Head of caudate nucleus (tissue), 42 donors: ENCODE measurements around the gene TM9SF1.

Experiments used
- DNase-seq, 42 donors: peaks; one replicate each; pipeline versions ENCODE4 v3.0.0 to v3.0.0-alpha.2; 2020 to 2021; ENCODE audit warnings: mixed read lengths in 7 of 42
- intact Hi-C: fragments of 100-400 bp; cut with DNase I; formaldehyde crosslinking; loops from one replicate; pipeline ENCODE4 v1.15.0; 2022

TM9SF1 gene, protein sequence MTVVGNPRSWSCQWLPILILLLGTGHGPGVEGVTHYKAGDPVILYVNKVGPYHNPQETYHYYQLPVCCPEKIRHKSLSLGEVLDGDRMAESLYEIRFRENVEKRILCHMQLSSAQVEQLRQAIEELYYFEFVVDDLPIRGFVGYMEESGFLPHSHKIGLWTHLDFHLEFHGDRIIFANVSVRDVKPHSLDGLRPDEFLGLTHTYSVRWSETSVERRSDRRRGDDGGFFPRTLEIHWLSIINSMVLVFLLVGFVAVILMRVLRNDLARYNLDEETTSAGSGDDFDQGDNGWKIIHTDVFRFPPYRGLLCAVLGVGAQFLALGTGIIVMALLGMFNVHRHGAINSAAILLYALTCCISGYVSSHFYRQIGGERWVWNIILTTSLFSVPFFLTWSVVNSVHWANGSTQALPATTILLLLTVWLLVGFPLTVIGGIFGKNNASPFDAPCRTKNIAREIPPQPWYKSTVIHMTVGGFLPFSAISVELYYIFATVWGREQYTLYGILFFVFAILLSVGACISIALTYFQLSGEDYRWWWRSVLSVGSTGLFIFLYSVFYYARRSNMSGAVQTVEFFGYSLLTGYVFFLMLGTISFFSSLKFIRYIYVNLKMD

DNA sequence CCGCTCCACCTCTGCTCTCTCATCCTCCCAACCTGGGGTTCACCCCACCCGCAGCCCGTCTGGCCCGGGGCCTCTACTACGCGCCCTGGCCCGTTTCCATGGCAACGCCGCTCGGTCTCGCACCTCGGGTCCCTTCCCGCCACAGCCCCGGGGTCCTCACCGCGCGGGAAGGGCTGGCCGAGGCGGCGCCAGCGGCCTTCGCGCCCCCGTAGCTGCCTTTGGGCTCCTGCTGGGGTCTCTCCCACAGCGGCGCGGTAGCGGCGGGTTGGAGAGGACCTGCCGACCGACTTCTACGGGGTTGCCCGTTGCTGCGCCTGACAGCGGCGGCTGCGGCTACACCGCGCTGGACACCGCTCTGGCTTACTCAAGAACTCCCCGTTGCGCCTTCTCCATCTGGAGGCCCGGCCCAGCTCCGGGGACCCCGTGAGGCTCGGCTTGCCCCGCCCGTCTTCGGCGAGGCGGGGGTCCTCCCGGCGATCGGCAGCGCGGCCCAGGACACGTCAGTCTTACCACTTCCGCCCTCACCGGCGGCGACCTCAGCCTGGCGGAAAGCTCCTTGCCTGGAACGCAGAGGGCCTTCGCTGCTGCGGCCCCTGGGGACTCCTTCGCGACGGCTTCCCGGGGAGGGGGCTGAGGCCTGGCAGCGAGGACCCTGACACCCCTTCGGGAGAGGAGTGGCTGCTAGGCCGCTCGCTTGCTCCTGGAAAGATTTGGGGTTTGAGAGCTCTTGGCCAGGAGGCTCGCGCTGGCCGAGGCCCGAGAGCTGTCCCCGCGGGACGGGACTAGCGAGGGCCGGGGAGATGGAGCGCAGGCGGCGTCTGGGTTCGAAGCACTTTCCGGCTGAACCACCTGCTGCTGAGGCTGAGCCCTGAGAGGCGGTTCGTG lies at the start of gene TM9SF1:
Gene TM9SF1 (minus strand): TSS at position 256 of the 885 bp plus-strand sequence. CDS start 422 bp downstream, outside the sequence.
- peak; percentile 67 to 93 (median 86) for DNase-seq
- intact Hi-C loops: no loop called here

DNA sequence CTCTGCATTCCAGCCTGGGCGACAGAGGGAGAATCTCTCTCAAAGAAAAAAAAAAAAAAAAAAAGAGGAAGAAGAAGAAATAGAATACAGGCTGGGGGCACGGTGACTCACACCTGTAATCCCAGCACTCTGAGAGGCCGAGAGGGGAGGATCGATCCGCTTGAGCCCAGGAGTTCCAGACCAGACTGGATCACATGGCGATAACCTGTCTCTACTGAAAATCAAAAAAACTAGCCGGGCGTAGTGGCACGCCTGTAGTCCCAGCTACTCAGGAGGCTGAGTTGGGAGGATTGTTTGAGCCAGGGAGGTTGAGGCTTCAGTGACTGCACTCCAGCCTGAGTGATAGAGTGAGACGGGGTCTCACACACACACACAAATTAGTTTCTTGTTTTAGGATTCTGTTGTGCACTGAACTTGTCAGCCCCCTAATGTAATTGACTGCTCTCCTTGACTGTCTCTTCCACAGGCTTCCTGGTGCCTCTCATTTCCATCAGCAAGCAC lies 48.1 kb upstream of the TM9SF1 start:
- intact Hi-C loops: loop anchor here (5.0 kb wide), 2 partner anchors 54 to 199 kb away; partner anchors contain the start of genes DHRS1, NOP9 and SDR39U1
- peak in 5 of 42 donors; percentile 11 to 40 (median 18) for DNase-seq

DNA sequence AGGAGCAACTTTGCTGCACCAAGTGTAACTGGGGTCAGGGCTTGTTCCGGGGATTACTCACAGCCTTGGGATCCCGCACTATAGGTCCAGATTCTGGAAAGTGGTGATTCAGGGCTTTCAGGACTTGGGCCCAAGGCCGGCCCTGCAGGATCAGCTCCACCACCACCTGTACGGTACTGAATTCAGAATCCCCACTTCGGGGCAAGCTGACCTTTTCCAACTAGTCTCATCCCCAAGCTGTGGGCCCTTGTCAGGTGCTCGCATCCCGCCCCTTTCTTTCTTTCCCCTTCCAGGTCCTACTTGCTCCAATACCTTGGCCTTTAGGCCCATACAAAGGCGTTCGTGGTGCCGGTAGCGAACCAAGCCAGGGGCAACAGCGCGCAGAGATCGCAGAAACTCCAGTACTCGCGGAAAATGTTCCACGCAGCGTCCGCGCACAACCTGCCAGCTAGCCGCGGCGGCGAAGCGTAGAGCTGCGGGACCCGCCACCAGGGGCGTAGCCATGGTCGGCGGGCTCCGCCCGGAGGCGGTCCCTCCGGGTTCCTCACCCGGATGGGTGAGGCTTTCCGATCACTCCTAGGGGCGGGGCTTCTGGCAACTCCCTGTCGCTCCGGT lies 46.7 kb upstream of the TM9SF1 start:
- intact Hi-C loops: loop anchor here (5.0 kb wide), 2 partner anchors 55 to 200 kb away; partner anchors contain the start of genes DHRS1, NOP9 and SDR39U1
- DNase-seq: peak in 41 of 42 donors; percentile 81 to 97 (median 93)

DNA sequence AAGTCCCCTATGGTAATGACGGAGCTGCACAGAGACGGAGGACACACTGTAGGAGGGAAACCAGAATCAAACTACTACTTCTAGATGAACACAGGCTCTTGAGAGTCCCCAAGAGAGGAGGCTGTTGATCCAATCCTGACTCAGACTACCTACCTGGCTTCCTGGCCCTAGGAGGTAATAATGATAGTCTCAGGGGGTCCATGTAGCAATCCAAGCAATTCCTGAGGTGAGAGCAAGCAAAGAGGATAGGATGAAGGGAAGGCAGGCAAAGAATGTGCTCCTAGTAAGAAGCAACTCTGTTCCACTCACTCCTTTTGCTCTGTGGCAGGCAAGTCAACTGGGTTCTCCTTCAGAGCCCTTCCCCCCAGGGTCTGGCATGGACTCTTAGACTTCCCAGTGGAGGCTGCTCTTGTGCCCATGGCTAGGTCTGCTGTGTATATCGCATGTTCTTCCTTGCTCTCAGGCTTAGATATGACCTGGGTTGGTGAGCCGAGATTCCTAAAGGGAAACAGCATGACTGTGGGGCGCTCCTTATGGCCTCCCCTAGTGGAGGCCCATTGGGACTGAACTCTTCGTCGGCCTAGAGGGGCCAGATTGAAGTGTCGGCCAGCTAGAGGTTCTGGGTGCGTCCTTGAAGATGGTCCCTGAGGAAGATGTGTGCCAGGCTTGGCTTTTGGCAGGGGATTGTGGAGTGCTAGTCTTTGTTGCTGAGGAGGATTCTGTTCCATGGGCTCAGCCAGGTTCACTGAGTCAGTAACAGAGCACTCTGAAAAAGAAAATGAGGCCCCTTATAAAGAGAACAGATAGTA lies 45.1 kb upstream of the TM9SF1 start:
- DNase-seq: peak in 1 of 42 donors; percentile 5
- intact Hi-C loops: loop anchor here (5.0 kb wide), 2 partner anchors 57 to 202 kb away; partner anchors contain the start of genes DHRS1, NOP9 and SDR39U1

DNA sequence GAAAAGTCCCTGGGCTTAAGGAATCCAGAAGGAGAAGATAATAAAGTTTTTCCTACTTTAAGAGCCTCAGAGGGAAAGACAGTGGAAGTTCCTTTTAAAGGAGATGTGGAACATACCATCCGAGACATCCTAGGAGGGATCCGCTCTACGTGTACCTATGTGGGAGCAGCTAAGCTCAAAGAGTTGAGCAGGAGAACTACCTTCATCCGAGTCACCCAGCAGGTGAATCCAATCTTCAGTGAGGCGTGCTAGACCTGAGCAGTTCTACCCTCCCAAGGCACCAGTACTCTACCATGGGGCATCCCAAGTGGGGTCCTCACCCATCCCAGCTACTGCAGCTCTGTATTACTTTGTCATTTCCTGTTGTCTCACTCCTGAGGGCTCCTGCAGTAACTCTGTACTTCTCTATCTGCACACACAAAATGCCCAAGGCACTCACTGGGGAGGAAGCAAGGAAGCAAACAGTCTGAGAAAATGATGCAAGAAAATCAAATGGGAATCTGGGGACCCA lies 43.3 kb upstream of the TM9SF1 start:
- intact Hi-C loops: no loop called here
- peak in 1 of 42 donors; percentile 11 for DNase-seq

DNA sequence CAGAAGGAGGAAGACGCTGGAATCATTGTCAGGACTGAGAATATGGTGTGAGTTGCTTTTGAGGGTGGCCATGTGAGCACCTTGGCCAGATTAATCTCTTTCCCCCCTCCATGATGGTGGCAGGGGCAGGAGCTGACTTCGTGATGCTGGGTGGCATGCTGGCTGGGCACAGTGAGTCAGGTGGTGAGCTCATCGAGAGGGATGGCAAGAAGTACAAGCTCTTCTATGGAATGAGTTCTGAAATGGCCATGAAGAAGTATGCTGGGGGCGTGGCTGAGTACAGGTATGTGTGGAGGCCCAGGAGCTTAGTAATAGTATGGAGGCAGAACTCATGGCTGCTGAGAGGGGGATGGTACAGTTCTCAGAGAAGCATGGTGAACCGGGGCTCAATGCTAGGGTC lies 42.9 kb upstream of the TM9SF1 start:
- intact Hi-C loops: no loop called here
- DNase-seq: peak in 1 of 42 donors; percentile 21

DNA sequence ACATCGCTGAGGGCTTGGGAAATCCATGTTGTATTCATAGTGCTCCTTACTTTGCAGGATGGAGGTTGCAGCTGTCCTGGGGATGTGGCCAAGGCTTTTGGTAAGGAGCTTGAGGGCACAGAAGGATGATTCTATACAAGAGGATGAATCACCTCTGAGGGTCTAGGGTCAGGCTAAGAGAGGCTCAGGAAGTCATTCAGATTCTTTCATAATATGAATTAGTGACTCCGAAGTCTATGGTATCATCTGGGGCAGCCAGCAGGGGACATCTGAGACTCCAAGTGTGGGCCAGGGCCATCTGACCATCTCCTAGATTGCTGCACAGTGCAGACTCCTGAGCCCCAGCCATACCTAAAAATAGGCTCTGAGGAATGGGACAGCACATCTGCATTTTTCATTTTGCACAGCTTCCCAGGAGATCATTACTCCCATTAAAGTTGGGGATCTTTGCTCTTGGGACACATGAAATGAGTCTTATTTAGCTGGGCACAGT lies 42.3 kb upstream of the TM9SF1 start:
- intact Hi-C loops: no loop called here

DNA sequence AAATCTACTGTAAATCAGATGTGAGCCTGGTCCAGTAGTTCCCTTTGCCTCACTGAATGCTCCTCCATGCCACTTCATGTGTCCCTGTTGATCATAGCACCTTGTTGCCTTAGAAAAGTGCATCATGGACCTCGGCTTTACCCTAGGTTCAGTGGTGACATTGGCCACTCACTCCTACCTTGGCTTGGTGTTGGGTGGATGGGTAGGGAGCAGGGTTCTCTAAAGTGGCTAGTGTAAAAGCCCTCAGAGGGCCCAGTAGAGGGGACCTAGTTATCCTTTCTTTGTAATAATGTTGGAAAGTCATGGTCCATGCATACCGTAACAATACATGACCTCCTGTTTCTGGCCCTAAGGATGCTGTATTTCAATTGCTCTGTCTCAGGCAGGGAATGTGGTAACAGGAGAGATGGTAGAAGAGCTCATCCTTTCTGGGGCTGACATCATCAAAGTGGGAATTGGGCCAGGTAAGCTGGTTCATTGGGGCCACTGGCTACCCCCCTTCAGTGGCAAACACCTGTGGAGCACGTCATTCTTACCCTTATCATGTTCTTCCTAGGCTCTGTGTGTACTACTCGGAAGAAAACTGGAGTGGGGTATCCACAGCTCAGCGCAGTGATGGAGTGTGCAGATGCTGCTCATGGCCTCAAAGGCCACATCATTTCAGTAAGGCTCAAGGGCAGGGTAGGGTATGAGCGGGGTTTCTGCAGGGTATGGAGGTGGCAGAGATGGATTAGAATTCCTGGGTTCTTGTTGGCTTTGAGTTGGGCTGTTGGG lies 41.6 kb upstream of the TM9SF1 start:
- intact Hi-C loops: no loop called here
- DNase-seq: peak in 1 of 42 donors; percentile 12

More for the DNA sequence above, 42.3 kb upstream of the TM9SF1 start:
- DNase-seq: no peak

DNA sequence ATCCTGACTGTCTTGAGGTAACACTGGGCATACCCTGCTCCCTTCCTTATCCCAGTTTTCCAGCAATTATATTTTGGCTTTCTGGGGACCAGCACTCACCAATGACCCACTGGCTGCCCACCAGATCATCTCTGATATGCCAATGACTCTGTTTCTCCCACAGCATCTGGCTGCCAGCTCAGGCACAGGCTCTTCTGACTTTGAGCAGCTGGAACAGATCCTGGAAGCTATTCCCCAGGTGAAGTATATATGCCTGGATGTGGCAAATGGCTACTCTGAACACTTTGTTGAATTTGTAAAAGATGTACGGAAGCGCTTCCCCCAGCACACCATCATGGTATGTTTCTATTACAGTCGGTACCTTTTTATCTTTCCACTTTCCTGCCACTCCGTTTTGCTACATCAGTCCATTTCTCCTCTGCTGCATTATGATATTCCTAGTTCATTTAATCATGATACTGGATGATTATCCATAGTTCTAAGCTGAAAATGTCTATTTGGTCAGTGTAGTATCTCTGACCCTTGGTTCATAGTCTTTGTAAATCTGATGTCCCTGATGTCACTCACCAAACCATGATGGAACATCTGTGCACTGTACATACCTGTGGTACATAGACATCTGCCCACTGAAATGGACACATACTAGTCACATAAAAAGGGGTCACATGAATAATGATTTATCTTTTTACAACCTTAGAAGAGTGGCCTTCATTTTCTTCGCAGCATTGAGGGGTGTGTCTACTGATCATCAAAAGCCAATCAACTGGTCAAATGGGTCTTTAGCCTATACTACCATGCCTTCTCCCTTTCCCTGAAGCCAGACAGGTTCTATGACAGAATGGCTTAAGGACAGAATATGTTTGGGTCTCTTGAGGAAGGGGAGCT lies 40.8 kb upstream of the TM9SF1 start:
- intact Hi-C loops: no loop called here
- no peak for DNase-seq

DNA sequence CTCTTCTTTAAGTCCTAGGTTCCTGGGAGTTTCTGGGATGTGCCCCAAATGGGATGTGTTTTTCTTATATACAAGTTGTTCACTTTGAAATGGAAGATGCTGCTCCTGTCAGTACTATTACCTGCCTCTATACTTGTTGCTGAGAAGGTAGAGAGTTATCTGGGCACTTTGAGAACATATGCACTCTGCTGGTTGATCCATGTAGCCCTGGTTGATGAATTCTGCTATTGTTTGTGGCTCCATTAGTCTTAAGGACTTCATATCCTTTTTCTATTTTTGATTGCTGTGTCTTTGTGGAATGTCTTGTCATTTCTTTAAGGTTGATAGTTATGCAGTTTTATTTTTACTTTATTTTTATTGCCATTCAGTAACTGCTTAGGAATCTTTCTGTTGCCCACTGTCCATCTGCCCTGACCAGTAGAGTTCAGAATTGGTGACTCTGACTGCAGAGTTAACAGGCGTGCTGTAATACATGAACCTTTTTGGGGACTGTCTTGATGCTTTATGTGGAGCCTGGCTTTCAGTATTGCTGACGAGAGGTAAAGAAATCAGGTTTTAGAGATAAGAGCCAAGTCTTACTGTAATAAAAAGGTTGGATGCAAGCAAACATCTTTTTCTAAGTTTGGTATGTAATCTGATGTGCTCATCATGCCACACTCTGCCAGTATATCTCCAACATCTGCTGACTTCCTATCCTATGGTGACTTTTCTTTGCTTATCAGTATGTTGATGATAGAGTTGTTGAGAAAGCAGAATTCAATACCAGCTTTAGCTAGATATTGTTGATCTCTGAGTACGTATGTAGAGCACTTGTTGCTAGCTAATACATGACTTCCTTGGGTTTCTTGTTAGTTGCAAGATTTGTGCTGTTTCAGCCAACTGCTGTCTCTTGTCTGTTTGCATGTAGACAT lies 39.1 kb upstream of the TM9SF1 start:
- no peak for DNase-seq
- intact Hi-C loops: no loop called here

DNA sequence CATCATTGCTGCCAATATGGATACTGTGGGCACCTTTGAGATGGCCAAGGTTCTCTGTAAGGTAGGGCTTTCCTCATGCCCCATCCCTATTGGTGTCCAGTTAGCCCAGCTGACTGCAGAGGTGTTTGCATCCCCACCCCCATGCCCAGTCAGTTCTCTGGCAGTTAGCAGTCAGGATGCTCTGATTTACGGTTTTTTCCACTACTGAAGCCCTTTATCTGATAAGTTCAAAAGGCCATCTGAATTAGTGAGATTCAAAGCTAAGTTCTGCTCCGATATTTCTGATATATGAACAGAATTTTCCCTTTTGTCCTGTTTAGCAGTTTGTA lies 38.3 kb upstream of the TM9SF1 start:
- intact Hi-C loops: loop anchor here (2.0 kb wide), 1 partner anchor 17 kb away; the partner anchor contains the start of gene MDP1
- no peak for DNase-seq

DNA sequence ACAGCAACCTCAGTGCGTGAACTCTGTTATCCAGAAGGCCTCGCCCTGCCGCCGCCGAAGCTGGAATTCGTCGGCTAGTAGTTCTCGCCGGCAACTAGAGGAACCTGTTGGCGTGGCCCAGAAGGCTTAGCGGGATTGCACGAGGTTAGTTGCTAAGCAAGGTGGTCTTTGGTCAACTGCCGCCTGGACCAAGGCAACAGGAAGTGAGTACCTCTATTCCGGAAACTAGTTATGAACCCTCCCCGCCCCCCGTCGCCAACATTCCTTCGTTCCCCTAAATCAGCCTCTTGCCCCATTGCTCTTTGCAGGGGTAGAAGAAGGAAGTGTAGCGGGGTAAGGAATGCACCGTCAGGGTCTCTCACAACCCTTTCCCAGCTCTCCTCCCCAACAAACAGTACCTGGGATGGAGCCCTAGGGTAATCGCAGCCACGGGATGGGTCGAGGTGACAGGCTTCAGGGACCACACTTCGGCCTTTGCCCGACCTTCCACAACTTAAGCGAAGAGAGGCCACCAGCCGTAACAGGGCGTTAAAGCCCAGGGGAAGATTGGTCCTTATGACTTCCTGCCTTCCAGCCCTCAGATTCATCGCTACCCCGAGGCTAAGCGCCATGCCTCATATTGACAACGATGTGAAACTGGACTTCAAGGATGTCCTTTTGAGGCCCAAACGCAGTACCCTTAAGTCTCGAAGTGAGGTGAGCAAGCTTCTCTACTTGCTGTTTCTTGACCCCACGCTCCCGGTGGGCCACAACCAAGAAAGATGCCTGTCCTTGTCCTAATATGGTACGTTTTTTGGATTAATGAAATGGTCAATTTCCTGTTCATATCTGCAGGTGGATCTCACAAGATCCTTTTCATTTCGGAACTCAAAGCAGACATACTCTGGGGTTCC lies 37.6 kb upstream of the TM9SF1 start, which contains the start of gene GMPR2:
Gene GMPR2 (plus strand): TSS at position 285 of the 893 bp plus-strand sequence. CDS start 325 bp downstream, at position 610.
- intact Hi-C loops: loop anchor here (2.0 kb wide), 1 partner anchor 16 kb away; the partner anchor contains the start of gene MDP1
- peak in 2 of 42 donors; percentile 12 to 76 for DNase-seq

DNA sequence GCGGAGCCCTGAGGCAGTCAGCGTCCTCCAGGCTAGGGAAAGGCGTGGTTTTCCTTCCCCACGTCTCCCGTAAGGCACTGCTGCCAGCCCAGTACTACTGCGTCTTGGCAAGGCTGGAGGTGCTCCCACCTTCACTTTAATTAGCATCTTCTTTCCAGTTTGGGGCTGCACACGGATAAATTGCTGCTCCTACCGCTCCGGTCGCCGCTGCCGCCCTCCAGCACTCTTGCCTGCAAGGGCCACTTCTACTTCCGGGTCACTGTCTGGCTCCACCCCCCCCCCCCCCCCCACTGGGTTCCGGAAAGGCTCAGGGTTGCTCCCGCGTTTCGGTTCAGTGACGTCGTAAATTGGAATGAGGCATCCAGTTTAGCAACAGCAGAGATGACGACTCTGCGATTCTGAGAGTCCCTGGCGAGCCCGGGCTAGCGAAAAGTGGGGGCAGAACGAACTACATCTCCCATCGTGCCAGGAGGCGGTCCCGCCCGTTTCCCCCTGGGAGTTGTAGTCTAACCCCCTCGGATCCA lies 36.9 kb upstream of the TM9SF1 start, which contains the start of gene NEDD8:
Gene NEDD8 (minus strand): TSS at position 247 of the 524 bp plus-strand sequence. CDS start 100 bp downstream, at position 147.
- DNase-seq: peak; percentile 87 to 98 (median 95)
- intact Hi-C loops: loop anchor here (2.0 kb wide), 1 partner anchor 15 kb away; the partner anchor contains the start of gene MDP1
